Activated T-helper 1 cell treated with Interleukin-2 at 50 U/mL for 16 hours (primary cell): ENCODE data around the gene ANKRD55.
"Not testable (repeated sequence)": the region's sequence is repeated elsewhere in the genome, so short reads cannot be mapped to it uniquely, and the experiment has no call there.

ENCODE experiments used
- DNase-seq: peaks from one replicate; pipeline ENCODE4 v3.0.0-alpha.2; 2020; ENCODE audit warnings: low read depth

Gene ANKRD55

GRCh38 chr5:56253126-56253525 lies 20.0 kb upstream of the ANKRD55 start:
- DNase-seq: no peak

GRCh38 chr5:56251918-56252553 lies 18.9 kb upstream of the ANKRD55 start:
- no peak for DNase-seq

- no peak for DNase-seq
Measured at GRCh38 chr5:56251440-56251839, 18.3 kb upstream of the ANKRD55 start.

- DNase-seq: no peak
Measured at GRCh38 chr5:56250011-56250410, 16.9 kb upstream of the ANKRD55 start.

GRCh38 chr5:56249085-56249484 lies 16.0 kb upstream of the ANKRD55 start:
- DNase-seq: not testable (repeated sequence)

- no peak for DNase-seq
Measured at GRCh38 chr5:56247592-56247991, 14.5 kb upstream of the ANKRD55 start.

- DNase-seq: no peak
Measured at GRCh38 chr5:56246769-56247168, 13.6 kb upstream of the ANKRD55 start.

GRCh38 chr5:56245481-56245880 lies 12.4 kb upstream of the ANKRD55 start:
- no peak for DNase-seq

- DNase-seq: no peak
Measured at GRCh38 chr5:56244627-56245026, 11.5 kb upstream of the ANKRD55 start.

- not testable (repeated sequence) for DNase-seq
Measured at GRCh38 chr5:56242271-56242670, 9.1 kb upstream of the ANKRD55 start.

GRCh38 chr5:56232538-56232937 lies 592 bp downstream of the ANKRD55 start:
- DNase-seq: no peak

- no peak for DNase-seq
Measured at GRCh38 chr5:56230576-56230975, 2.6 kb downstream of the ANKRD55 start.

- no peak for DNase-seq
Measured at GRCh38 chr5:56229111-56229510, 4.0 kb downstream of the ANKRD55 start.

- DNase-seq: no peak
Measured at GRCh38 chr5:56228631-56229030, 4.5 kb downstream of the ANKRD55 start.

GRCh38 chr5:56227691-56228090 lies 5.4 kb downstream of the ANKRD55 start:
- no peak for DNase-seq

- not testable (repeated sequence) for DNase-seq
Measured at GRCh38 chr5:56223298-56223697, 9.8 kb downstream of the ANKRD55 start.

GRCh38 chr5:56221601-56222000 lies 11.5 kb downstream of the ANKRD55 start:
- DNase-seq: not testable (repeated sequence)

GRCh38 chr5:56215019-56215830 lies 17.9 kb downstream of the ANKRD55 start:
- DNase-seq: no peak

GRCh38 chr5:56213886-56214535 lies 19.1 kb downstream of the ANKRD55 start:
- DNase-seq: not testable (repeated sequence)

GRCh38 chr5:56212130-56212879 lies 20.8 kb downstream of the ANKRD55 start:
- no peak for DNase-seq

- no peak for DNase-seq
Measured at GRCh38 chr5:56211298-56211865, 21.7 kb downstream of the ANKRD55 start.

GRCh38 chr5:56208681-56209080 lies 24.4 kb downstream of the ANKRD55 start:
- DNase-seq: no peak
